Activated CD8-positive, alpha-beta T cell treated with anti-CD3 and anti-CD28 coated beads, Interleukin-2, amount 10 ng/mL, durations not matched to agents 7 days and 5 days (primary cell): ENCODE results near the gene LRRTM3. TPM values are rescaled to one million over a fixed set of nuclear protein-coding genes. Genes with fewer than 3 reads are reported as not detected.

Experiments
- ATAC-seq: fragments of 150-1000 bp; cut with Tn5 transposase; one replicate; pipeline ENCODE4 v1.10.0; 2021; ENCODE audit warnings: moderate library complexity
- CTCF ChIA-PET: fragments of 350-600 bp; sonication (Branson Sonifier 250); formaldehyde crosslinking; loops from one replicate; lab custom pipeline; 2021; ENCODE audit warnings: antibody characterized with exemption; lab: Charles Lee
- POLR2A ChIA-PET: fragments of 350-600 bp; sonication (Branson Sonifier 250); formaldehyde crosslinking; loops from one replicate; lab custom pipeline; 2021; ENCODE audit warnings: antibody characterized with exemption; lab: Charles Lee
- DNase-seq: peaks from one replicate; pipeline ENCODE4 v3.0.0-alpha.2; 2020
- H3K27ac Mint-ChIP-seq: one replicate; pipeline ENCODE4 v1.8.0; 2021; ENCODE audit warnings: mild to moderate bottlenecking, mixed read lengths
- H3K27me3 Mint-ChIP-seq: one replicate; pipeline ENCODE4 v1.8.0; 2021; ENCODE audit warnings: low read depth, mixed read lengths
- H3K36me3 Mint-ChIP-seq: one replicate; pipeline ENCODE4 v1.8.0; 2021; ENCODE audit warnings: low read depth, mixed read lengths
- H3K4me1 Mint-ChIP-seq: one replicate; pipeline ENCODE4 v1.8.0; 2021; ENCODE audit warnings: low read depth, mixed read lengths
- H3K4me3 Mint-ChIP-seq: one replicate; pipeline ENCODE4 v1.8.0; 2021; ENCODE audit warnings: mild to moderate bottlenecking, mixed read lengths
- H3K9me3 Mint-ChIP-seq: one replicate; pipeline ENCODE4 v1.8.0; 2022; ENCODE audit warnings: mixed read lengths; ENCODE audit not compliant: insufficient read depth
- total RNA-seq, 2 experiments: library from RNA; stranded (reverse); gene quantifications; one replicate each; pipeline ENCODE4 v1.2.3, GENCODE V29; 2021

LRRTM3 gene
- total RNA-seq, 2 experiments from 2014 or later, result not detected

GRCh38 chr10:67095531-67095930 lies 169.7 kb downstream of the LRRTM3 start:
- Mint-ChIP-seq H3K27ac (no peak overlapping the region), H3K4me1 (no peaks in the 10 kb centered on the region), H3K9me3 (no peaks in the 10 kb centered on the region), H3K27me3 (no peaks in the 10 kb centered on the region), H3K36me3 (no peaks in the 10 kb centered on the region), H3K4me3 (no peak overlapping the region)
- ChIA-PET POLR2A (no interaction called here), CTCF (no interaction called here)
- ATAC-seq (no peak), DNase-seq (no peak)

- H3K9me3 Mint-ChIP-seq, result no peaks in the 10 kb centered on the region
- ChIA-PET CTCF (no interaction called here), POLR2A (no interaction called here)
- ATAC-seq (no peak), DNase-seq (no peak)
- no peaks in the 10 kb centered on the region for H3K36me3 Mint-ChIP-seq
- no peak overlapping the region for H3K27ac Mint-ChIP-seq
- no peaks in the 10 kb centered on the region for H3K4me1 Mint-ChIP-seq
- H3K27me3 Mint-ChIP-seq, result no peaks in the 10 kb centered on the region
- no peak overlapping the region for H3K4me3 Mint-ChIP-seq
Measured at GRCh38 chr10:67098461-67098860, 172.6 kb downstream of the LRRTM3 start.

- DNase-seq (no peak), ATAC-seq (no peak)
- CTCF ChIA-PET, result no interaction called here
- Mint-ChIP-seq H3K4me1 (no peaks in the 10 kb centered on the region), H3K9me3 (no peaks in the 10 kb centered on the region), H3K27me3 (no peaks in the 10 kb centered on the region), H3K27ac (no peak overlapping the region), H3K36me3 (no peaks in the 10 kb centered on the region), H3K4me3 (no peak overlapping the region)
- POLR2A ChIA-PET, result no interaction called here
Measured at GRCh38 chr10:67100951-67101350, 175.1 kb downstream of the LRRTM3 start.

- Mint-ChIP-seq H3K36me3 (no peaks in the 10 kb centered on the region), H3K9me3 (no peaks in the 10 kb centered on the region), H3K4me1 (no peaks in the 10 kb centered on the region), H3K4me3 (no peak overlapping the region), H3K27ac (no peak overlapping the region), H3K27me3 (no peaks in the 10 kb centered on the region)
- ChIA-PET POLR2A (no interaction called here), CTCF (no interaction called here)
- ATAC-seq, result no peak
- DNase-seq, result no peak
Measured at GRCh38 chr10:67107670-67108069, 181.8 kb downstream of the LRRTM3 start.

GRCh38 chr10:67110286-67110685 lies 184.4 kb downstream of the LRRTM3 start:
- no peaks in the 10 kb centered on the region for H3K27me3 Mint-ChIP-seq
- ChIA-PET POLR2A (no interaction called here), CTCF (no interaction called here)
- H3K4me1 Mint-ChIP-seq, result no peaks in the 10 kb centered on the region
- H3K27ac Mint-ChIP-seq, result no peak overlapping the region
- ATAC-seq (no peak), DNase-seq (no peak)
- no peaks in the 10 kb centered on the region for H3K9me3 Mint-ChIP-seq
- no peak overlapping the region for H3K4me3 Mint-ChIP-seq
- H3K36me3 Mint-ChIP-seq, result no peaks in the 10 kb centered on the region

GRCh38 chr10:67112765-67113164 lies 186.9 kb downstream of the LRRTM3 start:
- H3K4me3 Mint-ChIP-seq, result no peak overlapping the region
- CTCF ChIA-PET, result no interaction called here
- H3K27me3 Mint-ChIP-seq, result no peaks in the 10 kb centered on the region

GRCh38 chr10:67114945-67115344 lies 189.1 kb downstream of the LRRTM3 start:
- ATAC-seq (no peak), DNase-seq (no peak)
- no peak overlapping the region for H3K4me3 Mint-ChIP-seq
- H3K27ac Mint-ChIP-seq, result no peak overlapping the region
- H3K36me3 Mint-ChIP-seq, result no peaks in the 10 kb centered on the region
- no peaks in the 10 kb centered on the region for H3K27me3 Mint-ChIP-seq
- no peaks in the 10 kb centered on the region for H3K9me3 Mint-ChIP-seq
- ChIA-PET CTCF (no interaction called here), POLR2A (no interaction called here)
- no peaks in the 10 kb centered on the region for H3K4me1 Mint-ChIP-seq

More at GRCh38 chr10:67112765-67113164, 186.9 kb downstream of the LRRTM3 start:
- Mint-ChIP-seq H3K4me1 (no peaks in the 10 kb centered on the region), H3K9me3 (no peaks in the 10 kb centered on the region), H3K27ac (no peak overlapping the region), H3K36me3 (no peaks in the 10 kb centered on the region)
- POLR2A ChIA-PET, result no interaction called here
- DNase-seq (no peak), ATAC-seq (no peak)

GRCh38 chr10:67115972-67116371 lies 190.1 kb downstream of the LRRTM3 start:
- Mint-ChIP-seq H3K9me3 (no peaks in the 10 kb centered on the region), H3K4me1 (no peaks in the 10 kb centered on the region), H3K27me3 (no peaks in the 10 kb centered on the region), H3K27ac (no peak overlapping the region), H3K4me3 (no peak overlapping the region), H3K36me3 (no peaks in the 10 kb centered on the region)
- CTCF ChIA-PET, result no interaction called here
- POLR2A ChIA-PET, result no interaction called here
- ATAC-seq (no peak), DNase-seq (no peak)

- no peaks in the 10 kb centered on the region for H3K9me3 Mint-ChIP-seq
- no peak overlapping the region for H3K27ac Mint-ChIP-seq
- ChIA-PET POLR2A (no interaction called here), CTCF (no interaction called here)
- no peak overlapping the region for H3K4me3 Mint-ChIP-seq
- H3K36me3 Mint-ChIP-seq, result no peaks in the 10 kb centered on the region
- ATAC-seq, result no peak
- no peak for DNase-seq
- H3K27me3 Mint-ChIP-seq, result no peaks in the 10 kb centered on the region
- no peaks in the 10 kb centered on the region for H3K4me1 Mint-ChIP-seq
Measured at GRCh38 chr10:67119651-67120050, 193.8 kb downstream of the LRRTM3 start.

GRCh38 chr10:67127441-67127840 lies 201.6 kb downstream of the LRRTM3 start:
- Mint-ChIP-seq H3K4me3 (no peak overlapping the region), H3K36me3 (no peaks in the 10 kb centered on the region), H3K4me1 (no peaks in the 10 kb centered on the region), H3K27me3 (no peaks in the 10 kb centered on the region), H3K27ac (no peak overlapping the region), H3K9me3 (no peaks in the 10 kb centered on the region)
- ATAC-seq, result no peak
- POLR2A ChIA-PET, result no interaction called here
- CTCF ChIA-PET, result no interaction called here
- no peak for DNase-seq

GRCh38 chr10:67140641-67141040 lies 214.8 kb downstream of the LRRTM3 start:
- ChIA-PET CTCF (no interaction called here), POLR2A (interaction anchor here (0.7 kb wide), 1 partner anchor 13 kb away, joined by 3 read pairs; no protein-coding TSS in a partner anchor)
- no peak for ATAC-seq
- no peak for DNase-seq
- H3K27ac Mint-ChIP-seq, result no peak overlapping the region
- no peak overlapping the region for H3K4me3 Mint-ChIP-seq
- no peaks in the 10 kb centered on the region for H3K9me3 Mint-ChIP-seq
- H3K27me3 Mint-ChIP-seq, result no peaks in the 10 kb centered on the region
- H3K36me3 Mint-ChIP-seq, result no peaks in the 10 kb centered on the region
- no peaks in the 10 kb centered on the region for H3K4me1 Mint-ChIP-seq

- CTCF ChIA-PET, result no interaction called here
- Mint-ChIP-seq H3K27ac (no peak overlapping the region), H3K9me3 (no peaks in the 10 kb centered on the region), H3K4me1 (no peaks in the 10 kb centered on the region), H3K36me3 (no peaks in the 10 kb centered on the region), H3K4me3 (no peak overlapping the region), H3K27me3 (no peaks in the 10 kb centered on the region)
- no peak for DNase-seq
- ATAC-seq, result no peak
- POLR2A ChIA-PET, result interaction anchor here (0.7 kb wide), 1 partner anchor 13 kb away, joined by 3 read pairs; no protein-coding TSS in a partner anchor
Measured at GRCh38 chr10:67141300-67141699, 215.5 kb downstream of the LRRTM3 start.

GRCh38 chr10:67144530-67144929 lies 218.7 kb downstream of the LRRTM3 start:
- no peak overlapping the region for H3K27ac Mint-ChIP-seq
- POLR2A ChIA-PET, result no interaction called here

More at GRCh38 chr10:67144530-67144929, 218.7 kb downstream of the LRRTM3 start:
- DNase-seq (no peak), ATAC-seq (no peak)
- Mint-ChIP-seq H3K9me3 (no peaks in the 10 kb centered on the region), H3K27me3 (no peaks in the 10 kb centered on the region), H3K4me3 (no peak overlapping the region), H3K4me1 (no peaks in the 10 kb centered on the region), H3K36me3 (no peaks in the 10 kb centered on the region)
- CTCF ChIA-PET, result no interaction called here
